ENCODE results near the gene CFAP251.

The CFAP251 gene

DNA sequence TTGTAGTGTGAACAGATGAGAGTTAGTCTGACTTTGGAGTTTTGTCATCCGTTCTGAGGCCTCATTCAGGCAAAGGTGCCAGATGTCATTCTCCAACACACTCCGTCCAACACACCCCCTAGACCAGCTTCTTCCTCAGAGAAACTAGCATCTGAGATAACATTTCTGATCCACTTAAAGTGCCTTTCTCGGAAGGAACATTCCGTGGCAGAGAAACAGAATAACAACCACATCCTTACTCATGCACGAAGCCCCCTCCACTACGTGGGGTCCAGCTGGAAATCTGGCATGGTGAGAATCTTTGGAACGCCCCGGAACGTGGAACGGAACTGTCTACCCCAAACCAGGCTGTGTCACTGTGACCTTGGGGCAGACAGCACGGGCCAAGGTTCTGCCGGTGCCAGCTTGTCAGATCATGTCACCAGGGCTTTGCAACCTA lies 86.3 kb downstream of the CFAP251 start:
- H3K36me3 ChIP-seq (ENCODE audit: low read depth) = no peaks in the 10 kb centered on the region
- no peaks in the 10 kb centered on the region for H3K9me3 ChIP-seq (ENCODE audit: severe bottlenecking)
- no peak overlapping the region for H3K4me3 ChIP-seq (ENCODE audit: severe bottlenecking)
- TF ChIP-seq, protein P1, sequence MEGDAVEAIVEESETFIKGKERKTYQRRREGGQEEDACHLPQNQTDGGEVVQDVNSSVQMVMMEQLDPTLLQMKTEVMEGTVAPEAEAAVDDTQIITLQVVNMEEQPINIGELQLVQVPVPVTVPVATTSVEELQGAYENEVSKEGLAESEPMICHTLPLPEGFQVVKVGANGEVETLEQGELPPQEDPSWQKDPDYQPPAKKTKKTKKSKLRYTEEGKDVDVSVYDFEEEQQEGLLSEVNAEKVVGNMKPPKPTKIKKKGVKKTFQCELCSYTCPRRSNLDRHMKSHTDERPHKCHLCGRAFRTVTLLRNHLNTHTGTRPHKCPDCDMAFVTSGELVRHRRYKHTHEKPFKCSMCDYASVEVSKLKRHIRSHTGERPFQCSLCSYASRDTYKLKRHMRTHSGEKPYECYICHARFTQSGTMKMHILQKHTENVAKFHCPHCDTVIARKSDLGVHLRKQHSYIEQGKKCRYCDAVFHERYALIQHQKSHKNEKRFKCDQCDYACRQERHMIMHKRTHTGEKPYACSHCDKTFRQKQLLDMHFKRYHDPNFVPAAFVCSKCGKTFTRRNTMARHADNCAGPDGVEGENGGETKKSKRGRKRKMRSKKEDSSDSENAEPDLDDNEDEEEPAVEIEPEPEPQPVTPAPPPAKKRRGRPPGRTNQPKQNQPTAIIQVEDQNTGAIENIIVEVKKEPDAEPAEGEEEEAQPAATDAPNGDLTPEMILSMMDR (IDR thresholded peaks at IDR 0.05; ENCODE audit: poor library complexity, severe bottlenecking) = no peak
- H3K27ac ChIP-seq (ENCODE audit: poor library complexity, severe bottlenecking) = no peak overlapping the region
- DNase-seq (ENCODE audit: low spot score) (no peak), ATAC-seq (ENCODE audit: low read depth) (no peak)
- H3K27me3 ChIP-seq (ENCODE audit: insufficient read depth, poor library complexity, severe bottlenecking) = no peaks in the 10 kb centered on the region
- H3K4me1 ChIP-seq (ENCODE audit: insufficient read depth, poor library complexity, severe bottlenecking) = peaks cover 7% of the 10 kb centered on the region

DNA sequence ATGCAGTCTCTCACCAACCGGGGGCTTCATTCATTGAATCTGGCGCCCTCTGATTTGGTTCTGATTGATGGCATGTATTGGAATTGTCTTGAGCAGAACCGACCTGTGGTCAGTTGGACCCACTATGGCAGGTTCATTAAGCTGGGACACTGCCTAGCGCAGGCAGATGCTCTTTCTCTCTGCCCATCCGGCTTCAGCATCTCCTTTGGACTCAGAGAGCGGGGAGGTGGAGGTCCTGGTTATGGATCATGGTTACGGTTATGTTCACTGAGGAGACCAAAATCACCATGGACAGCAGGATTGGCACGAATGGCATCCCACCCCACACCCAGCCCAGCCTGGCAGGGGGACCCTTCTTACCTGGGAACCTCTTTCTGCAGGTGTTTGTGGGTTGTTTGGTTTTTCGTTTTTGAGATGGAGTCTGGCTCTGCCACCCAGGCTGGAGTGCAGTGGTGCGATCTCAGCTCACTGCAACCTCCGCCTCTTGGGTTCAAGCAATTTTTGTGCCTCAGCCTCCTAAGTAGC lies 86.9 kb downstream of the CFAP251 start:
- no peaks in the 10 kb centered on the region for H3K27me3 ChIP-seq (ENCODE audit: insufficient read depth, poor library complexity, severe bottlenecking)
- no peak overlapping the region for H3K27ac ChIP-seq (ENCODE audit: poor library complexity, severe bottlenecking)
- no peaks in the 10 kb centered on the region for H3K9me3 ChIP-seq (ENCODE audit: severe bottlenecking)
- peaks cover 7% of the 10 kb centered on the region for H3K4me1 ChIP-seq (ENCODE audit: insufficient read depth, poor library complexity, severe bottlenecking)
- ATAC-seq (ENCODE audit: low read depth) (no peak), DNase-seq (ENCODE audit: low spot score) (no peak)
- H3K36me3 ChIP-seq (ENCODE audit: low read depth) = no peaks in the 10 kb centered on the region
- TF ChIP-seq, protein P1 (IDR thresholded peaks at IDR 0.05; ENCODE audit: poor library complexity, severe bottlenecking) = no peak
- H3K4me3 ChIP-seq (ENCODE audit: severe bottlenecking) = no peak overlapping the region

DNA sequence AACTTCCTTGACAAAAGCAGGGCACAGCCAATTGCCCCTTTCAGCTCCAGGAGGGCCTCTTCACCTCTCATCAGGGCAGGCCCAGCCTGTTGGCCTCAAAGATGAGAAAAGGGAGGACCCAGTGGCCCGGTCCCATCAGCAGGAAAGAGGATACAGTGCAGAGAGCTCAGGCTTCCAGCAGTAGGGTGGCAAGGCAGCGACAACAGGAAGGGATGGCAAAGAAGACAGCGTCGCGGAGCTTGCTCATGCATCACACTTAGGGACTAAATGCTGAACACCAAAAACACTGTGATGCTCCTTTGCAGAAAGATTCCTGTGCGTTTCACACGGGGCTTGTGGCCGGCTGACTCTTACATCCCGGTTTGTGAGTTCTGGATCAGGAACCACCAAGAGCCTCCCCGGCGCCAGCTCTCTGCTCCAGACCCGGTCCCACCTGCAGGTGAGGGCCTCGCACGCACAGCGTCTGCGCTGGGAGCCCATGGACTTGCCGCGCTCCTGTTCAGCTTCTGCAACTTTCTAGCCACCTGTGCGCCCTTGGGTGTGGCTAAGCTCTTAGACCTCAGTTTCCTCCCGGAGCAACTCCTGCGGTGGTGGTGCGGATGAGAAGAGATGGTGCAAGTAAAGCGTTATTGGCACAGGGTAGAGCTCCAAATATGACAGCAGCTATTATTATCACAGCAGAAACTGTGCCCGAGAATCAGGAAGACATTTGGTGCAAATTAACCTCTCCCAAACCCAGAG lies 88.0 kb downstream of the CFAP251 start:
- no peak for ATAC-seq (ENCODE audit: low read depth)
- Histone ChIP-seq H3K27ac (ENCODE audit: poor library complexity, severe bottlenecking) (no peak overlapping the region), H3K36me3 (ENCODE audit: low read depth) (no peaks in the 10 kb centered on the region), H3K4me3 (ENCODE audit: severe bottlenecking) (no peak overlapping the region), H3K4me1 (ENCODE audit: insufficient read depth, poor library complexity, severe bottlenecking) (peaks cover 4% of the 10 kb centered on the region), H3K9me3 (ENCODE audit: severe bottlenecking) (no peaks in the 10 kb centered on the region), H3K27me3 (ENCODE audit: insufficient read depth, poor library complexity, severe bottlenecking) (no peaks in the 10 kb centered on the region)
- DNase-seq (ENCODE audit: low spot score) = no peak
- TF ChIP-seq, protein P1 (IDR thresholded peaks at IDR 0.05; ENCODE audit: poor library complexity, severe bottlenecking) = no peak

DNA sequence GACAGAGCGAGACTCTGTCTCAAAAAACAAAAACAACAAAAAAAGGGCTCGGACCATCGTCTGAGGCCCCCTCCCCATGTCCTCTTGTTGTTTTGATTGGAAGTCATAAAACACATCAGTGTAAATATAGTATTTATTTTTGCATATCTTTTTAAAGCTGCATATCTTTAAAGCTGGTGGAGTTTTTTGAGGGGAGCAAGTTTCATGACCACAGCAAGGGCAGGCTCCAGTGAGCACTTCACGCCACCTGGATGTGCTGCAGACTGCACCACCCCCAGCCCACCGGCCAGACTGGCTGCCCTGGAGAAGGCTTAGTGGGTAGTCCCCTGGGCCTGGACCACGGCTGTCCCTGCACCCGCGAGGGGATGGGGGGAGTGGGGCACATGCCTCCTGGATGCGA lies 91.3 kb downstream of the CFAP251 start:
- Histone ChIP-seq H3K27ac (ENCODE audit: poor library complexity, severe bottlenecking) (no peak overlapping the region), H3K36me3 (ENCODE audit: low read depth) (no peaks in the 10 kb centered on the region), H3K27me3 (ENCODE audit: insufficient read depth, poor library complexity, severe bottlenecking) (no peaks in the 10 kb centered on the region), H3K4me1 (ENCODE audit: insufficient read depth, poor library complexity, severe bottlenecking) (no peaks in the 10 kb centered on the region), H3K9me3 (ENCODE audit: severe bottlenecking) (no peaks in the 10 kb centered on the region), H3K4me3 (ENCODE audit: severe bottlenecking) (no peak overlapping the region)
- no peak for ATAC-seq (ENCODE audit: low read depth)
- TF ChIP-seq, protein P1 (IDR thresholded peaks at IDR 0.05; ENCODE audit: poor library complexity, severe bottlenecking) = no peak
- no peak for DNase-seq (ENCODE audit: low spot score)

DNA sequence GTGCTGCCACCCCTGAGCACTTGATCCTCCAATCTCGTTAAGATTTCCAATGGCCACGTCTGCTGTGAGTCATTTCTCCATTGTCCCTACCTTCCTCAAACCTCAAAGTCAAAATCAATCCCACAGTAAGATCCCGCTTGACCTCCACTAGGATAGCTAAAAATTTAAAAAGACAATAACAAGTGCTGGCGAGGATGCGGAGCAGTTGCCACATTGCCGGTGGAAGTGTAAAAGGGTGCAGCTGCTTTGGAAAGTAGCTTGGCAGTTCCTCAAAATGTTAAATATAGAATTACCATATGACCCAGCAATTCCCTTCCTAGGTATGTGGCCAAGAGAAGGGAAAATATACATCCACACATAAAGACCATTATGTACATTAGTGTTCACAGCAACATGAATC lies 93.8 kb downstream of the CFAP251 start:
- H3K27ac ChIP-seq (ENCODE audit: poor library complexity, severe bottlenecking) = no peak overlapping the region
- no peaks in the 10 kb centered on the region for H3K4me1 ChIP-seq (ENCODE audit: insufficient read depth, poor library complexity, severe bottlenecking)
- TF ChIP-seq, protein P1 (IDR thresholded peaks at IDR 0.05; ENCODE audit: poor library complexity, severe bottlenecking) = no peak
- H3K9me3 ChIP-seq (ENCODE audit: severe bottlenecking) = no peaks in the 10 kb centered on the region
- H3K36me3 ChIP-seq (ENCODE audit: low read depth) = no peaks in the 10 kb centered on the region
- H3K4me3 ChIP-seq (ENCODE audit: severe bottlenecking) = no peak overlapping the region
- H3K27me3 ChIP-seq (ENCODE audit: insufficient read depth, poor library complexity, severe bottlenecking) = no peaks in the 10 kb centered on the region
- no peak for ATAC-seq (ENCODE audit: low read depth)
- DNase-seq (ENCODE audit: low spot score) = no peak
